GM23248 (cell line): Measurements from ENCODE around the gene KRT36.

Experiments
- EZH2 ChIP-seq: fragments of 200-600 bp; sonication (generic); IDR thresholded peaks from 2 replicates; pipeline ENCODE4 v1.6.1; 2018; ENCODE audit warnings: antibody characterized with exemption, mild to moderate bottlenecking; ENCODE audit not compliant: insufficient read depth, poor library complexity, severe bottlenecking
- EZH2phosphoT487 ChIP-seq: fragments of 200-600 bp; sonication (generic); IDR thresholded peaks from 2 replicates; pipeline ENCODE4 v1.6.1; 2018; ENCODE audit warnings: antibody characterized with exemption, moderate library complexity, mild to moderate bottlenecking, low read depth; ENCODE audit not compliant: insufficient read depth

DNA sequence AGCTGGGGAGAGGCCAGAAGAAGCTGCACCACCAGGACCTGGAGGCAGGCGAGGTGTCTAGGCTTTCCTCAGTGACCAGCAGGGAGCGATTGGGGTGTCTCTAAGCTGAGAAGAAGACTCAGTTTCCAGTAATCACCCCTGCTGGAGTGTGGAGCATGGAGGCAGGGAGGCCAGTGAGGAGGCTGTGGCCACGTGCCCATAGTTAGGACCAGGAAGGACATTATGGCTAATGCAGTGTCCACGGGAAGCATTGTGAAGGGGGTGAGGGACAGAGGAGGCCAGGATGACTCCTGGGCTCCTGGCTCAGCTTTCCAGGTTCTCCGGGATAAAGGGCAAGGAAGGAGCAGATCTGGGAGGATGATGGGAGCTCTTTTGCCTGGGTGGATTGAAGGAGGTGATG is 10.0 kb upstream of the KRT36 start:
- TF ChIP-seq EZH2phosphoT487 (no peak), EZH2 (no peak)
